ENCODE results near the gene CDH13.

CDH13 gene

DNA sequence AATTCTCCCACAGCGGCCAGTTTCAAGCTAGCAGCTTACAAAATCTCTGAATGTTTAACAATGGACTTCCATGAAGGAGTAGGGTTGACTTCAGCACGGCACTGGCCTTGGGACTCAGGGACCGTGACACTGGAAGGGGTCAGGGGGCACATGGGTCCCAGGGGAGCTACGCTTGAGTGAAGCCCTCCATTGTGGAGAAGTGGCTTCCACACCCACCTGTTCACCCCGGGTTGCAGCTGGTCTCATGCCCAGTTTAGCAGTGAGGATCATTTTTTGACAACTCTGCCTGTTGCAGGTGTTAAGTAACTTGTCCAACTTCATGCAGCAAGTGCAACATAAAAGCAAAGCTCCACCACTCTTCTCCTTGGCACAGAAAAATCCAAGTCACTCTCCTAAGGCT lies 510.2 kb downstream of the CDH13 start:
- no peak for DNase-seq

DNA sequence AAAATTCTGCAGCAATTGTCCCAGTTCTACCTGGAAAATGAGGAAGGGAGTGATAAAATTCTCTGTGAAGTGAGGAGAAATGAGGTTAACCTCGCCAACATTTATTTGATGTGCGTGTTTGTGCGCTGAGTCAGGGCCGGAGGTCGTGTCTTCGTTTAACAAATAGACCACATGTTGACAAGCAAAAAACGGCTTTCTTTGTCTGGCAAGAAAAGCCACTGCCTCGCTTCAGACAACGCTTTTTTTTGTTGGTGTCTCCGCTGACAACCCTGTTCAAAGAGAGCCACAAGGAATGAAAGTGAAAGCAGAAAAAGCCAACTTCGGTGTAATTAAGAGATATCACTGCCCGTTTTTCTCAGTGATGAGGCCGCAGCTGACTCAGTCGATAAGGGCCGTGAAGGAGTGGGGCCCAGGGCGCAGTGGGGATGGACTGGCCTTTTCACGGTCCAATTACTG lies 510.6 kb downstream of the CDH13 start:
- peak in 1 of 3 donors; percentile 5 for DNase-seq

DNA sequence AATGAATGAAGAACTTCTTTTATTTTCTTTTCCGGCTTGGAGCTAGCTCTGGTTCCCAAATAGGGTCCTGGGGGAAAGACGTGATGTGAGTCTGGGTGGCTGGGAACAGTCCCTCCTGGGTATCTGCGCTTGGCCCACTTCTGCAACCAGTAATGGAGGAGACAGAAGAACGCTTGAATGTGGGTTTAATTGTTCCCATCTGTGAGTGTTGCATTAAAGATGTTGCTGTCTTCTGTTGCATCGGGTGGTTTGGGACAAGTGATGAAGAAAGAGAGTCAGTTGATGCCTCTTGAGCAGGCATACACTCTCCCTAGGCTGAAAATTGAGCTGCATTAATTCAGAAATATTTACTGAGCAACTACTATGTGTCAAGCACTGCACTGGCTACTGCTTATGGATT lies 511.1 kb downstream of the CDH13 start:
- no peak for DNase-seq

DNA sequence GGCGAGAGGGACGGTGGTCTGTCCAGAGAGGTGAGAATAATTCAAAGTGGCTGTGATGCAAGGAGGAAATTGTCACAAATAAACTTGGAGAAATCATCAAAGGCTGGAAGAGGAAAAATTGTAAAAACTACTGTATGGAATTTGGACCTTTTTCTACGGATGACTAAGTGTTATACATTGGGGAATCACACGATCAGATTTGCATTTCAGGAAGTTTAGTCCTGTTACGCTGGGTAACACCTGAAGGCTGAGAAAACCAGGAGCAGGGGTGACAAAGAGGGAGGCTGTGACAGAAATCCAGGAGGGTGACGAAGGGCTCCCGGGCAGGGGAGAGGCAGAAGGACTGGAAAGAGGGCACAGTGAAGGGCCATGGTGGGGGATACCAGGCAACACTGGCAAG lies 511.7 kb downstream of the CDH13 start:
- DNase-seq, result no peak

DNA sequence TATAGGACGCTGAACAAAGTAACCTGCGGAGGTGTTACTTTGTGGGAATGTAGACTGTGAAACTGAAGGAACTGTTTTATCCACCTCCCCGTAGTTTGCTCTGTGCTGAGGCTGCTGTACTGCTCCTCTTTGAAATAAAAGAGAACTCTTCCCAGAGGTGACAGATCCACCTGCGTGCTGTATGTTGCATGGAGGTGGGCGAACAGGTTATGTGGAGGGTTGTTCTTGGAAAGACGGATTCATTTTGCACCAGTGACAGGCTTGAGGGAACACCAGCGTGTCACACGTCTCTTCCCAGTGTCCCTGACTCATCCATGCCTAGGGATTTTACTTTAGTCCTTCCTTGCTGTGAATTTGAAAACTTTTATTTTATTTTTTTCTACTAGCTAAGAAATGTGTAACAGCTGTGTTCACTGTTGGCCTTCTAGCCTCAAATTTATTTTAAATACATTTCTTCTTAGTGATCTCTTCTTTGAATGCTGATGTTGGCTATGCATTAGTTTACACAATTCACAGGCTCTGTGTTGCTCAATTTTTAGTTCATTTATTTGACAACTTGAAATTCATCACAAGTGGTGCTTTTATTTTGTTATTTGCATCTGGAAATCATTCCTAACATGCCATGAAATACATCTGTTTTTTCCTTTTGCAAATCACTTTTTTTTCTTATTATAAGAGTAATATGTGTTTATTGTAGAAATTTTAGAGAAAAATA lies 512.4 kb downstream of the CDH13 start:
- DNase-seq, result no peak

DNA sequence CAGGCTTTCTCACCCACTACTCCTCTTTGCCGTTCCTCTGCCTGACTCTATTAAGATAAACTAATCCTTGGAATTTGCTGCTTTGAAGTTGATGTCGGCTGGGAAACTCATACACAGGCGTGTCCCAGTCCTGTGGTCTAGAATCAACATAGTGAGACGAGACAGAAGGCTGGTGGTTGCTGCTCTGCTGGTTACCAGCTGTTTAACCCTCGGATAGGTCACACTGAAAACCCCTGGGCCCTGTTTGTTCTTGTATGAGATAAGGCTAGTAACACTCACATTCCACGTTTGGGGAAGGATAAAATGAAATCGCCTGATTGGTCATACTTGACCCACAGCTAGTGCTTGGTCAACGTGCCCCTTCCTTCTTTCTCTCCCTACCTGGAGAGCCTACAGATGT lies 517.0 kb downstream of the CDH13 start:
- no peak for DNase-seq

DNA sequence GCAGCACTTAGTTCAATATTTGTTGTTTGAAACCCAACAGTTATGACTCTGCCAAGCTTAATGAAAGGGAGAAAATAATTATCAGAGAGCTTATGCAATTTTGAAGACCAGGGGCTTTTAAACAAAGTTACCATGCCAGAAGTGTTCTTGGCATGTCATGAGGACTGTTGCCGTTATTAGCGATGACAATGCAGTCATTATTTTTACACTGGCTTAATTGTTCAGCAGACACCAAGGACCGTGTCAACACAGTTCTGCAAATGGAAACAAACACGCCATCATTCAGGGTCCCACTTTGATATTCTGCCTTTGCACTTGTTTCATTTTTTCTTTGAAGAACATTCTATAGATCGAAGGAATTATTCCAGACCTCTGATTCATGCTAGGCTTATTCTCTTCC lies 518.5 kb downstream of the CDH13 start:
- DNase-seq, result no peak

DNA sequence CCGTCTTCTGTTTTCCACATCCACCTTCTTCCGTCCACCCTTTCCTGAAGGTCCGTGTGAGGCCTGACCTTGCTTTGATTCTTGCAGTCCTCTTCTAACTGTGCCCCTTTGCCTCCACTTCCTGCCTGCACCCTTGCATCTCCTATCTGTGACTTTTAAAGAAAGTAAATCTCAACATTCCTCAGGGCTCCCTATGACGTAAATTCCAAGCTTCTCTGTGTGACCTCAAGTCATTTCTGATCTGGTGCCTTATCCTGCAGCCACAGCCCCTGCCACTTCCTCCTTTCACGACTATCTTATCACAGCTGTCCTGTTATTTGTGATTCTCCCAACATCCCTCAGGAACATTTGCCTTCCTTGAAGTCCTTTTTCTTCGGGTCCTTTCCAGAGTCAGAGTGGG lies 520.5 kb downstream of the CDH13 start:
- no peak for DNase-seq

DNA sequence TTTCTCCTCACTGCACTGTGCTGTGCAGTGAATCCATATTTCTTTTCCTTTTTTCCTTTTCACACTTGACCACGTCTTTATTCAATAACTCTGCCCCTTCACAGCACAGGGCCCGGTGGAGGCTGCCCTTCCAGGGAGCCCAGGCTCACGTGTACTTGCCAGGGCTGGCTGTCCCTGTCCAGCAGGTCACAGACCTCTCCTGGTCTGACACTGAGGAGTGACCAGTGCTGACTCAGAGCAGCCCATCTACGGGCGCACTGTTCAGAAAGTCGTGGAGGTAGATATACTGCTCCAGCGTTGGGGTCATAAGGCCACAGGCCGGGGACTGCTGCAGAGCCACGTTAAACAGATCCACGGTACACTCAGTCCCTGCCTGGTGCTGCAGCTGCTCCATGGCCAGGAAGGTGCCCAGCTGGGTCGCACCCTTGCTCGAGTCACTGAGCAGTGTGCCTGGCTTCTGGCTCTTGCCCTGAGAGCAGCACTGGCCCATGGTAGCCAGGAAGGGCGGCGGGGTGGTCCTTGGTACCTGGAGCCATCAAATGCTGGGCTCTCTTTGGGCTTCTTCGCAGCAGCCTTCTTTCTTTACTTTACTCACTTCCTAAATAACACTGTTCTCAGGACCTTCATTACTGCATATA lies 531.7 kb downstream of the CDH13 start:
- DNase-seq, result no peak

DNA sequence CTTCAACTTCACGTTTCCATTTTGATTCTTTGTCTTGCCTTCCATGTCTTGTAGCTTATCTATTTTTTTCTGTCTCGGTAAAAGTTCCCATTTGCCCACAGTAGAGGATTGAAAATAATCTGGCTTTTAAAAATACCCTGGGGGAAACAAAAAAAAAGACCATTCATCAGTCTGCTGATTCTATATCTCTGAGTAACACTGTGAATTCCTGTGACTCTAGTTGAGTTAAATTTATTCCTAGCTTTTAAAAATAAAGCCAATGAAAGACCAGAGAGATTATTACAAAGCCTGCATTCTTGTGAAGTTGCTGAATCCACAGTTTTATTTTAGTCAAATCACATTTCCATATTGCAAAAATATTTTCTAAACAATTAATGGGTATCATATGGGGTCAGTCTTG lies 532.3 kb downstream of the CDH13 start:
- DNase-seq, result no peak

DNA sequence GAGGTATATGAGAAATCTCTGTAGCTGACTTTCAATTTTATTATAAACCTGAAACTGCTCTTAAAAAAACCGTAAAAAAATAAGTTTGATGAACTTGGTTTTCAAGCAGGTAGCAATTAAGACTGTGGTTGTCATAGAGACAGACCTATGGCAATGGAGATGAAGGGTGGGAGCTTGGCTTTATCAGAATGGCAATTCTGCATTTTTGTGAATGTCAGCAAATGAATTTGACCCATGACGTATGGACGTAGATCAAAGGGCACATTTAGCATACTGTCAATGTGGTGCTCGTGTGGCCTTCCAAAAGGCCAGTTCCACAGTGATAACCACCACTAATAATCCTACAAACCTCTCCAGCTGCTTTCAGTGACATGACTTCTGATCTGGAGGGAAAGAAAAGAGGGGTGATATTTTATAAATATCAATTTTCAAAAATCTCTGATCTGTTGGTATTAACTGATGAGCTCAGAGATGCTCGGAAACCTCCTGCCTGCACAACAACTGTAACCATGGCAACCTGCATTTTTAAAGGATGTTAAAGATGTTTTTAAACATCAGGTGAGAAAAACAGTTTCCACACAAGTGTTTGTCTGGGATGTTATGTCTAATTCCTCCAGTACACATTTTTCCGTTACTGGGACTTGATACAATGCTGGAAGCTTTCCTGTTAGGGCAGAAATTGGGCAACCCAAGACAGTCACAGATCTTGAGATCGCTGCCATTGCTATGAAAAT lies 533.7 kb downstream of the CDH13 start:
- DNase-seq, result no peak

DNA sequence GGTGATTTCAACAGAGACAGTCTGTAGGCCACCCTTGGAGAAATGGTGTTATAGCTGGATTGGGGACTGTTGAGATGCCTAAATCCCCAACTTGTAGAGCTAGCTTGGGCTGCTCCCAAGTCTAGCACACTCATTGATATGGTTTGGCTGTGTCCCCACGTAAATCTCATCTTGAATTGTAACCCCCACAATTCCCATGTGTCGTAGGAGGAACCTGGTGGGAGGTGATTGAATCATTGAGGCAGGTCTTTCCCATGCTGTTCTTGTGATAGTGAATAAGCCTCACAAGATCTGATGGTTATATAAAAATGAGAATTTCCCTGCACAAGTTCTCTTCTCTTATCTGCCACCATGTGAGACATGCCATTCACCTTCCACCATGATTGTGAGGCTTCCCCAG lies 536.0 kb downstream of the CDH13 start:
- no peak for DNase-seq

DNA sequence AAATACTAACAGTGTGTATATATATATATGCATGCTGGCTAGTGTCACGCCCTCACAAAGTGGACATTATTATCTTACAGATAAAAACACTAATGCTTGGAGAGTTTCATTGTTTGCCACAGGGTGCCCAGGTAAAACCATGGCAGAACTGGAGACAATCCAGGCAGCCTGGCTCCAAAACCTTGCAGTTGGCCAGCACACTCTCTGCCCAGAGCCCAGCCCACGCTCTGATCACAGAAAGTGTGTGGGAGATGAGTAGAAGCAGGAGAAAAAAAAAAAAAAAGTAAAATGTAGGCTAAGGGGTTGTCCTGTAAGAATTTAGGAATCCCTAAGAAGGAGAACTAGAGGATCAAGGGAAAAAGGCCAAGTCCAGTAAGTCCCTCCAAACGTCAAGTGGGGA lies 538.0 kb downstream of the CDH13 start:
- no peak for DNase-seq

DNA sequence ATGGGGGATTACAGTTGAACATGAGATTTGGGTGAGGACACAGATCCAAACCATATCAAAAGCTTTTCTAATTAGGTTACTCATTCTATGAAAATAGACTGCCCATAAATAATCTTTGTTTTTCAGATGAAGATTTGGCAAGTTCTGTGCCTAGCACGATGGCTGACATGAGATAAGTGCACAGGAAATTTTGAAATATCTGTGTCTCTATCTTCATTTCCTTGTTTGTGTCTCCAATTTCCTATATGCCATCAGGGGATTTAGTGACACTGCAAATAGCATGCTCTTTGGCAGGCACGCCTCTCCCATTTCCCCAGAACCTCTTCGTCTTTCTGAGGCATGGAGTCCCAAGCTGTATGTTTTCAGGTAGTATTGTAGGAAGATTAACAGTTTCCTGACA lies 544.6 kb downstream of the CDH13 start:
- DNase-seq, result no peak

DNA sequence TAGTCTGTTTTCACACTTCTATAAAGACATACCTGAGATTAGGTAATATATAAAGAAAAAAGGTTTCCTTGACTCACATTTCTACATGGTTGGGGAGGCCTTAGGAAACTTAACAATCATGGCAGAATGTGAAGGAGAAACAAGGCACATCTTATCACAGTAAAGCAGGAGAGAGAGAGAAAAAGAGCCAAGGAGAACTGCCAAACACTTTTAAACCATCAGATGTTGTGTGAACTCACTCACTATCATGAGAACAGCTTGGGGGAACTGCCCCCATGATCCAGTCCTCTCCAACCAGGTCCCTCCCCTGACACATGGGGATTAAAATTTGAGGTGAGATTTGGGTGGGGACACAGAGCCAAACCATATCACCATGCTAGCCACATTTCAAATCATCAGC lies 547.9 kb downstream of the CDH13 start:
- no peak for DNase-seq

DNA sequence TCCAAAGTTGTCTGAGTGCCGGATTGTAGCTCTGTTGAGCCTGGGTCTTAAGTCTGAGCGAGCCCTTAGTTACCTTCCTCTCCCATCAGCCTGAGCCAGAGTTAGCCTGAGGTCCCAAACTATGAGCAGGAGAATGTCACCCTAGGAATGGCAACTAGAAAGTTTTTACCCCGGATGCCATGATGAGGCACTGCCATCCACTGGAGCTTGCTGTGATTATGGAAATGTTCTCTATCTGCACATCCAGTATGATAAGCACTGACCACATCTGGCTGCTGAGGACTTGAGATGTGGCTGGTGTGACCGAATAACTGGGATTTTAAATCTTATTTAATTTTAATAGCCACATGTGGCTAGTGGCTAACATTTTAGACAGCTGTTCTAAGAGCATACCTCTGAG lies 550.0 kb downstream of the CDH13 start:
- DNase-seq, result no peak

DNA sequence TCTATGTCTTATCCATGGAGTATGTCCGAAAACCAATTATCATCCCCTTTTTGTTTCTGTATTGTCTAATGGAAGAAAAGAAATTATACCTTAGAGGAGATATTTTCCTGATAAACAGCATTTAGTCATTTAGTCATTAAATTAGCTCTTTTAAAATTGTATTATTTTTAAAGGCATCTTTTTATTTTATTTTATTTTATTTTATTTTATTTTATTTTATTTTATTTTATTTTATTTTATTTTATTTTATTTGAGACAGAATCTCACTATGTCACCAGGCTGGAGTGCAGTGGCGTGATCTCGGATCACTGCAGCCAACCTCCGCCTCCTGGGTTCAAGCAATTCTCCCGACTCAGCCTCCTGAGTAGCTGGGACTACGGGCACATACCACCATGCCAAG lies 559.1 kb downstream of the CDH13 start:
- DNase-seq, result no peak

DNA sequence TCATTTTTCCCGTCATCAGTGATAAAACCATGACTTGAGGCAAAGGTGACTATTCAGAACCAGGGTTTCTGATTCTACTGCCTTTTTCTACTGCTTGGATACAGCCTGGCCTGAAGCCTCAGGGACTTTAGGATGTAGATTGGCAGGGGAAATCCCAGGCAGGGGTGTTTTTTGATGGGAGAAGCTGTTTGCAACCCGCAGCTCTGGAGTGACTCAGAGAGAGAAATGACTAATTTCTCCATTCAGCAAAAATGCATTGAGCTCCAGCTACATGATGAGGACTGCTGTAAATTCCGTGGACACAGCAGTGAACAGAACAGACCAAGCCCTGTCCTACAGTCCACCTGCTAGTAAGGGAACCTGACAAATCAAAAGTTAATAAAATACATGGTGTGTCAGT lies 560.6 kb downstream of the CDH13 start:
- peak; percentile 42 to 55 (median 44) for DNase-seq

DNA sequence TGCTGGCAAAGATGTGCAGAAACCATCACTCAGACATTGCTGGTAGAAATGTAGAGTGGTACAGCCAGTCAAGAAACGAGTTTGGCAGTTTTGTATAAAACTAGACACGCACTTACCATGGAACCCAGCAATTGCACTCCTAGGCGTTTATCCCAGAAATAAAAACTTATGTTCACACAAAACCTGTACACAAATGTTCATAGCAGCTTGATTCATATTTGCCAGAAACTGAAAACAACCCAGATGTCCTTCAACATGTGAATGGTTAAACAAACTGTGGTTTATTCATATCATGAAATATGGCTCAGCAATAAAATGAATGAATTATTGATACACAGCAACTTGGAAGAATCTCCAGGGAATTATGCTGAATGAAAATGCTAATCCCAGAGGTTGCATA lies 570.0 kb downstream of the CDH13 start:
- no peak for DNase-seq

DNA sequence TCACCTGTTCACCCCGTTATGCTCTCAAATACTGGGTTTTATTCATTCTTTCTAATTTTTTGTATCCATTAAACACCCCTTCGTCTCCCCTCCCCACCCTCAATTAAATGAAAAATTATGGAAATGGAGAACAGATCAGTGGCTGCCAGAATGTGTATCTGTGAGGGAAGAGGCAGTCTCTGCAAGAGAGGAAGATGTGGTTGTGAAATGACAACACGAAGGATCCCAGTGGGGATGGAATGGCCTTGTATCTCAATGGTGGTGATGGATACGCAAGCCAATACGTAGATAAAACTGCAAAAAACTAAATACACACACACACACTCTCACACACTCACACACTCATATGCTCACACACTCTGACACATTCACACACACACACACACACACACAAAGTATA lies 570.7 kb downstream of the CDH13 start:
- DNase-seq, result no peak

DNA sequence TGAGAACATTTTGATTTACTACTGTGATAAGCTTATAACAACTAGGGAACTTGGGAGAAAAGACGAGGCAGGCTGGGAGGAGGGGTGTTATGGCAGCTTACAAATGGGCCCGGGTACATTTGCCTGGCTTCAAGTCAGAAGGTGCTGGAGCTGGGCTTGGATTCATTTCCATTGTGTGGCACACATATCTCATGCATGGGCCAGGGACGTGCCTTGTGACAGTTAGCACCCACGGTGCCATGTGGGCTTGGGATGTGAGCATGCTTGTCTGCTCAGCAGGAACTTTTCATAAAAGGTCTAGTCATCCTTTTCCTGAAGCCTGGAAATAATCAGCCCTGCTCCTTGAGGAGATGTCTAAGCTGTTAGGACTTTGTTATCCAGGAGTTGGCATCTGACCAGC lies 572.2 kb downstream of the CDH13 start:
- no peak for DNase-seq

DNA sequence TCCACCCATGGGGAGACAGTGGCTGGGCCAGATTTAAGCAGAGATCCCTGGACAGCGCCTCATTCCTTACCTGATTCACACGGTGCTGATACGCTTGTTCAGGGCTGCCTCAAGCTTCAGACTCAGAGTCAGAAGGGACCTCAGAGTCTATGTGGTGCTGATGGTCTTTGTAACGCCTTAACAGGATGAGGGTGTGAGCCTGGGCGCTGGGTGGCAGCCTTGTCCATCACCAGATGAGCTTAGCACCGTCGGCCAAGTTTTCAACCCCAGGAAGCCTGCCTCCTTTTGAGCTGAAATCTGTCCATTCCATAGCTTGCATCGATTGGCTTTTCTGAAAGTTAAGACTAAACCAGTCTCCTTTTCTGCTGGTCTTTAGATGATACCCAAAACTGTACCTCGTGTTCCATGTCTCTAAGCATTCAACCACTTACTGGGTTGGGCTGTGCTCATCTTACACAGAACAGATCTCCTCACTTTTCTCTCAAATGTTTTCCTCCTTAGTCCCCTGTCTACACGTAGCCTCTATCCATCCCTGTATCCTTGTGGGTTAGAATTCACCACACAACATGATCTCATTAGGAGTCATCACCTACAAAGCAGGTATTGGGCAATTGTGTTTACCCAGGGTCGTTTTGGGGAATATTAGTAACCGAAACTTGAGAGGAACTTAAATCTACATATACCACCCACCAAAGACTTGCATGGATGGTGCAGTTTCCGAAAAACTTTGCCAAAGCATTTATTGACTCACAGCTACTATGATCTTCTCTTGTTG lies 573.4 kb downstream of the CDH13 start:
- DNase-seq, result no peak

DNA sequence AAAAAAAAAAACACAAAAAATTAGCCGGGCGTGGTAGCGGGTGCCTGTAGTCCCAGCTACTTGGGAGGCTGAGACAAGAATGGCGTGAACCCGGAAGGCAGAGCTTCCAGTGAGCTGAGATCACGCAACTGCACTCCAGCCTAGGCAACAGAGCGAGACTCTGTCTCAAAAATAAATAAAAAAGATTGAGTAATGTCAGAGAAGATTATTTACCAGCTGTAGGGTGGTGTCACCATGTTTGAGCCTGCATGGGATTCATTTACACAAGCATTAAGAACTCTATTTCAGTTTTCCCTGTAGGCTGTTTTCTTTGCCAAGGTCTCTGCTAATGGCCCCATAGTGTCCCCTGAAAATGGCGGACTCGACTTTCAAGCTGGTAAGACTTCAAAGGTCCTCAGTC lies 575.0 kb downstream of the CDH13 start:
- no peak for DNase-seq

DNA sequence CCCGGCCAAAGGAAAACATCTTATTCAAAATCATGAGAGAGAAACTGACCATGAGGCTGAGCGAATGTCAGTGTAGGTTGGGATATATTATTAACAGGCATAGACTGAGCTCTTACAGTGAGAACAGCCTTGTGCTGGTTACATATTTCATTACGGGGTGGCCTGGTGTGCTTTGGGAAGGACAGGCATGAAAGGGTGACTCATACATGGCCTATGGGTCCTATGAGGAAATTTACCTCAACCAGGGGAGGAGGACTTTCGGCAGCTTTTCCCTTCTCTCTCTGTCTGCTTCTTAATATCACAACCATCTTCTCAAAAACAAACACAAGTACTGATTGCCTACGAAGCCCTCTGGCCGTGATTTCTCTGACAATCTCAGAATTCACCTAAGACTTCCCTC lies 579.1 kb downstream of the CDH13 start:
- no peak for DNase-seq

Data from suppressor macrophage treated with lipopolysaccharide for 1 hour (primary cell).